Stomach (tissue), 9 donors: ENCODE results near the gene NTM. TPM values are rescaled to one million over a fixed set of nuclear protein-coding genes. Genes with fewer than 3 reads are reported as not detected.

Experiments used
- DNase-seq, 2 donors: peaks; one replicate each; pipeline versions ENCODE4 v3.0.0 to v3.0.0-alpha.2; 2013 to 2019
- H3K27ac ChIP-seq, 5 donors: fragments of 200-600 bp in 4 of 5; sonication (generic) in 4 of 5; one replicate each; pipeline ENCODE4 v1.5.1; 2013 to 2019; ENCODE audit warnings: mild to moderate bottlenecking in 1 of 5, moderate library complexity in 1 of 5
- H3K27me3 ChIP-seq, 3 donors: fragments of 200-600 bp; sonication (generic); one replicate each; pipeline ENCODE4 v1.5.1; 2017 to 2019; ENCODE audit warnings: mixed run types in 1 of 3
- H3K36me3 ChIP-seq, 4 donors: fragments of 200-600 bp; sonication (generic); 1 replicate in 3 of 4; 2 replicates in 1 of 4; pipeline ENCODE4 v1.5.1; 2016 to 2019
- H3K4me1 ChIP-seq, 4 donors: fragments of 200-600 bp; sonication (generic); one replicate each; pipeline ENCODE4 v1.5.1; 2016 to 2019
- H3K4me3 ChIP-seq, 4 donors: fragments of 200-600 bp; sonication (generic) in 3 of 4; one replicate each; pipeline ENCODE4 v1.5.1; 2016 to 2019; ENCODE audit warnings: mild to moderate bottlenecking in 1 of 4
- H3K9me3 ChIP-seq, 4 donors: fragments of 200-600 bp; sonication (generic); one replicate each; pipeline ENCODE4 v1.5.1; 2016 to 2019
- EP300 ChIP-seq: sonication (generic); formaldehyde crosslinking; IDR thresholded peaks from one replicate; pipeline ENCODE4 v1.6.1; 2017; ENCODE audit warnings: antibody characterized with exemption
- POLR2A ChIP-seq, 4 donors: fragments of 450-650 bp; IDR thresholded peaks; one replicate each; pipeline ENCODE4 v1.6.1; 2016; ENCODE audit warnings: antibody characterized with exemption in 4 of 4, control low read depth in 2 of 4, mild to moderate bottlenecking in 1 of 4, moderate library complexity in 1 of 4
- POLR2AphosphoS5 ChIP-seq, 3 donors: sonication (generic); formaldehyde crosslinking; IDR thresholded peaks; one replicate each; pipeline ENCODE4 v1.6.1; 2016; ENCODE audit warnings: antibody characterized with exemption in 3 of 3
- WGBS, 5 donors: extraction: QIAGEN DNeasy Blood & Tissue Kit in 3 of 5; methylation state at CpG; one replicate each; pipeline versions ENCODE4 v1.1.5 to v1.1.7; 2013 to 2018; 5-methylcytosine and 5-hydroxymethylcytosine counted together
- intact Hi-C: fragments of 100-400 bp; cut with DNase I; formaldehyde crosslinking; loops from one replicate; pipeline ENCODE4 v1.15.1; 2023; ENCODE audit warnings: low total_unique reads
- polyA plus RNA-seq, 3 donors: library from polyadenylated mRNA; stranded (reverse); fragments of 200-250 nt; gene quantifications; one replicate each; pipeline ENCODE4 v1.2.3, GENCODE V29; 2013
- total RNA-seq, 5 donors: library from RNA; depleted of rRNA; stranded (reverse); fragments of >200 nt; gene quantifications; one replicate each; pipeline versions ENCODE4 v1.1.0 to v1.2.3, GENCODE V29; 2014 to 2016
- TF ChIP-seq, protein P1 (sequence below), 7 experiments: fragments of 450-650 bp in 4 of 7; fragments of 200-600 bp in 3 of 7; sonication (generic) in 3 of 7; IDR thresholded peaks; one replicate each; pipeline ENCODE4 v1.5.1; 2016 to 2019; ENCODE audit warnings: antibody characterized with exemption in 7 of 7, control low read depth in 2 of 7, mild to moderate bottlenecking in 1 of 7
- donor health status: healthy with polysubstance abuse.
- donor health status: Bipolar disorder and iron deficiency.
- donor health status: healthy.

Gene NTM
- total and polyA plus RNA-seq, 8 donors = 0.50 to 8.4 (median 1.3) TPM; not detected in 3

GRCh38 chr11:131918663-131919062, 548.2 kb downstream of the NTM start:
- H3K9me3 ChIP-seq = no peaks in the 10 kb centered on the region
- H3K27ac ChIP-seq = no peak overlapping the region
- no peak for DNase-seq
- 66 to 82% (median 72%) methylated on average over 4 of the region's 4 CpGs for WGBS, 5 donors
- TF ChIP-seq, protein P1, sequence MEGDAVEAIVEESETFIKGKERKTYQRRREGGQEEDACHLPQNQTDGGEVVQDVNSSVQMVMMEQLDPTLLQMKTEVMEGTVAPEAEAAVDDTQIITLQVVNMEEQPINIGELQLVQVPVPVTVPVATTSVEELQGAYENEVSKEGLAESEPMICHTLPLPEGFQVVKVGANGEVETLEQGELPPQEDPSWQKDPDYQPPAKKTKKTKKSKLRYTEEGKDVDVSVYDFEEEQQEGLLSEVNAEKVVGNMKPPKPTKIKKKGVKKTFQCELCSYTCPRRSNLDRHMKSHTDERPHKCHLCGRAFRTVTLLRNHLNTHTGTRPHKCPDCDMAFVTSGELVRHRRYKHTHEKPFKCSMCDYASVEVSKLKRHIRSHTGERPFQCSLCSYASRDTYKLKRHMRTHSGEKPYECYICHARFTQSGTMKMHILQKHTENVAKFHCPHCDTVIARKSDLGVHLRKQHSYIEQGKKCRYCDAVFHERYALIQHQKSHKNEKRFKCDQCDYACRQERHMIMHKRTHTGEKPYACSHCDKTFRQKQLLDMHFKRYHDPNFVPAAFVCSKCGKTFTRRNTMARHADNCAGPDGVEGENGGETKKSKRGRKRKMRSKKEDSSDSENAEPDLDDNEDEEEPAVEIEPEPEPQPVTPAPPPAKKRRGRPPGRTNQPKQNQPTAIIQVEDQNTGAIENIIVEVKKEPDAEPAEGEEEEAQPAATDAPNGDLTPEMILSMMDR (IDR thresholded peaks at IDR 0.05) = no peak
- no peak for TF ChIP-seq POLR2AphosphoS5 (IDR thresholded peaks at IDR 0.05)
- no peak for TF ChIP-seq POLR2A (IDR thresholded peaks at IDR 0.05)
- TF ChIP-seq EP300 = no peak
- H3K27me3 ChIP-seq = peaks cover 0 to 14% (median 0%) of the 10 kb centered on the region in 3 donors
- intact Hi-C loops = no loop called here
- H3K4me1 ChIP-seq = no peaks in the 10 kb centered on the region
- H3K36me3 ChIP-seq = no peaks in the 10 kb centered on the region
- H3K4me3 ChIP-seq = no peak overlapping the region

DNA sequence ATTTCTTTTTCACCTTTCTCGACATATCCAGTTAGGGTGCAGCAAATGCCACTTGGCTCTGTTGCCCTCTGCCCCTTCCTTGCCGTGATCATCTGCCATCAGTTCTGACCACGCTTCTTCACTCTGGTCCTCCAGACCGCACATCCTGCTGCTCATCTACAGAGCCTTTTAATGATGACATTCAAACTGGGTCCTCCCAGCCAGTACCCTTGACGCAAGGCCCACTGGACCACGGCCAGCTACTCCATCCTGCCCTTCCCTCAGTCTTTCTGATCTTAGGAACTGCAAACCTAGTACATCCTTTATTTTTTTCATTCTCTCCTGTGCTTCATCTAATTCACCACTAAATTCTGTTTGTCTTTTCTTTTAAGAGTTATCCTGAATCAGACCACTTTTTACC, 551.8 kb downstream of the NTM start:
- intact Hi-C loops = no loop called here
- no peak overlapping the region for H3K4me3 ChIP-seq
- peaks cover 0 to 3% (median 0%) of the 10 kb centered on the region in 3 donors for H3K27me3 ChIP-seq
- WGBS, 5 donors = 81 to 90% (median 89%) methylated on average over 6 of the region's 6 CpGs
- H3K27ac ChIP-seq = no peak overlapping the region
- H3K36me3 ChIP-seq = no peaks in the 10 kb centered on the region
- no peaks in the 10 kb centered on the region for H3K9me3 ChIP-seq
- H3K4me1 ChIP-seq = peaks cover 0 to 9% (median 4%) of the 10 kb centered on the region in 4 donors
- DNase-seq = no peak
- TF ChIP-seq EP300 (no peak), POLR2A (IDR thresholded peaks at IDR 0.05) (no peak), POLR2AphosphoS5 (IDR thresholded peaks at IDR 0.05) (no peak)
- TF ChIP-seq, protein P1 (IDR thresholded peaks at IDR 0.05) = no peak

- no peak for TF ChIP-seq POLR2AphosphoS5 (IDR thresholded peaks at IDR 0.05)
- TF ChIP-seq POLR2A (IDR thresholded peaks at IDR 0.05) = no peak
- TF ChIP-seq, protein P1 (IDR thresholded peaks at IDR 0.05) = no peak
- no peak for TF ChIP-seq EP300
Observed at GRCh38 chr11:131923309-131923708, 552.9 kb downstream of the NTM start.

DNA sequence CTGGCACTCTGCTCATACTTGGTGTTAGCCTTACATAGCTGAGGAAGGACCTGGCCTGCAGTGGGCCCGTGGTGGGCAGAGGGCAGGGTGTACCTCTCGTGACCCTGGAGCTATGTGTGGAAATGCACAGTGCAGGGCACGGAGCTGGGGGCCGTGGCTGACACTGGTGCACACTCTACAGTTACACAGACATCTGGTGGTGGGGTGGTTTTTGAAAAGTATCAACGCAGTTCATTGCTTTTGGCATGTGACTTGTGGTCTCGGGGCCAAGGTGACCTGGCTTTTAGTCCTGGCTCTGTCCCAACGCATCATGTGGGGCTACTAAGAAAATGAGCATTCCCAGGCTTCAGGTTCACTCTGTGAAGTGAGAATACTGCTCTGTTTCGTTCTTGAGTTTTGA, 553.6 kb downstream of the NTM start:
- no peak for DNase-seq
- H3K4me3 ChIP-seq = no peak overlapping the region
- no peak overlapping the region for H3K27ac ChIP-seq
- H3K4me1 ChIP-seq = peaks cover 0 to 9% (median 4%) of the 10 kb centered on the region in 4 donors
- no peaks in the 10 kb centered on the region for H3K9me3 ChIP-seq
- no peaks in the 10 kb centered on the region for H3K36me3 ChIP-seq
- intact Hi-C loops = no loop called here
- no peaks in the 10 kb centered on the region for H3K27me3 ChIP-seq
- WGBS, 5 donors = 56 to 67% (median 63%) methylated on average over 8 of the region's 8 CpGs
- TF ChIP-seq EP300 = no peak
- TF ChIP-seq POLR2AphosphoS5 (IDR thresholded peaks at IDR 0.05) = no peak
- TF ChIP-seq, protein P1 (IDR thresholded peaks at IDR 0.05) = no peak
- no peak for TF ChIP-seq POLR2A (IDR thresholded peaks at IDR 0.05)

More at GRCh38 chr11:131923309-131923708, 552.9 kb downstream of the NTM start:
- H3K27ac ChIP-seq = no peak overlapping the region
- peaks cover 0 to 9% (median 4%) of the 10 kb centered on the region in 4 donors for H3K4me1 ChIP-seq
- 27 to 47% (median 43%) methylated on average over 3 of the region's 3 CpGs for WGBS, 5 donors
- no peaks in the 10 kb centered on the region for H3K27me3 ChIP-seq
- H3K36me3 ChIP-seq = no peaks in the 10 kb centered on the region
- no peak overlapping the region for H3K4me3 ChIP-seq
- intact Hi-C loops = no loop called here
- no peak for DNase-seq
- no peaks in the 10 kb centered on the region for H3K9me3 ChIP-seq
